ENCODE measurements around the gene AIRE. TPM values are rescaled to one million over a fixed set of nuclear protein-coding genes. Genes with fewer than 3 reads are reported as not detected.
A peak's percentile ranks its signal among the peaks of the same experiment; 100 is the strongest.

Gene AIRE
- total and polyA plus RNA-seq, 9 donors = not detected

GRCh38 chr21:44253832-44254710, 31.6 kb upstream of the AIRE start:
- H3K27me3 ChIP-seq = no peaks in the 10 kb centered on the region
- no peaks in the 10 kb centered on the region for H3K9me3 ChIP-seq
- H3K27ac ChIP-seq = no peak overlapping the region
- TF ChIP-seq CTCF (IDR thresholded peaks at IDR 0.05) = no peak
- TF ChIP-seq POLR2A (IDR thresholded peaks at IDR 0.05) = no peak
- TF ChIP-seq EP300 (IDR thresholded peaks at IDR 0.05) = no peak
- no peaks in the 10 kb centered on the region for H3K36me3 ChIP-seq
- WGBS, 3 donors = 66 to 75% (median 71%) methylated on average over 29 of the region's 29 CpGs
- H3K4me1 ChIP-seq (ENCODE audit: insufficient read depth) = no peaks in the 10 kb centered on the region
- intact Hi-C loops (cut with DNase I) = no loop called here
- peak in 2 of 5 donors; percentile 9 to 14 for DNase-seq
- H3K4me3 ChIP-seq = no peak overlapping the region

GRCh38 chr21:44255511-44255981, 30.1 kb upstream of the AIRE start:
- Histone ChIP-seq H3K27ac (no peak overlapping the region), H3K36me3 (no peaks in the 10 kb centered on the region), H3K27me3 (no peaks in the 10 kb centered on the region), H3K4me3 (no peak overlapping the region), H3K4me1 (ENCODE audit: insufficient read depth) (no peaks in the 10 kb centered on the region), H3K9me3 (peaks cover 0 to 3% of the 10 kb centered on the region in 2 donors)
- DNase-seq = peak in 1 of 5 donors; percentile 3
- WGBS, 3 donors = 63 to 67% (median 65%) methylated on average over 10 to 11 of the region's 11 CpGs
- no peak for TF ChIP-seq EP300 (IDR thresholded peaks at IDR 0.05)
- no peak for TF ChIP-seq POLR2A (IDR thresholded peaks at IDR 0.05)
- no peak for TF ChIP-seq CTCF (IDR thresholded peaks at IDR 0.05)
- intact Hi-C loops (cut with DNase I) = no loop called here

DNA sequence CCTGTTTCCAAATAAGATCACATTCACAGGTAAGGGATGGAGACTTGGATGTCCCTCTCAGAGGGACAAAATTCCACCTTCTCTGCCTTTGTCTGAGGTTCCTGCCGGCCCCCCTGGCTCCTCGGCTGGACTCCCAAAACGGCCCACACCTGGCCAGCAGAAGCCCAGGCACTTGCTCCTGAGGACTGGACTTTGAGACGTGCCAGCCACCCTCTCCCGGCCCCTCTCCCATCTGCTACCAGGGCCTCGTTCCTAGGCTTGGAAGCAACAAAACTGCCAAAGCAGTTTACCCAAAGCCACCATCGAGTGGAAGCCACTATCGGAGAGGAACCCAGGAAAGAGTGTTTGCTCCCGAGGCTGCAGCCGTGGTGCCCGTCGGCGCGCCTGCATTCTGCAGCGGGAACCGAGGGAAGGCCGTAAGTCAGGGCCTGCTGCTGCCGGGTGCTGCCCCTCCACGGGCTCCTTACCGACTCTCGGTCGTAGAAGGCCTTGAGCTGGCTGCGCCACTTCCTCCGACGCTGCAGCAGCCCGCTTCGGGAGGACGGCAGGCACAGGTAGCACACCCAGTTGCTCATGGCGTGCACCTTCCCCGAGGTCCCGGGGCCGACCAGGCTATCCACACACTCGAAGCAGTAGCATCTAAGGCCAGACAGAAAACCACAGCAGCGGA, 27.5 kb upstream of the AIRE start:
- intact Hi-C loops (cut with DNase I) = no loop called here
- Histone ChIP-seq H3K36me3 (no peaks in the 10 kb centered on the region), H3K27me3 (no peaks in the 10 kb centered on the region), H3K4me1 (ENCODE audit: insufficient read depth) (no peaks in the 10 kb centered on the region), H3K4me3 (no peak overlapping the region), H3K27ac (no peak overlapping the region), H3K9me3 (peaks cover 0 to 3% of the 10 kb centered on the region in 2 donors)
- no peak for TF ChIP-seq EP300 (IDR thresholded peaks at IDR 0.05)
- TF ChIP-seq POLR2A (IDR thresholded peaks at IDR 0.05) = no peak
- TF ChIP-seq CTCF (IDR thresholded peaks at IDR 0.05) = no peak
- no peak for DNase-seq
- 82 to 90% (median 88%) methylated on average over 34 of the region's 34 CpGs for WGBS, 3 donors

DNA sequence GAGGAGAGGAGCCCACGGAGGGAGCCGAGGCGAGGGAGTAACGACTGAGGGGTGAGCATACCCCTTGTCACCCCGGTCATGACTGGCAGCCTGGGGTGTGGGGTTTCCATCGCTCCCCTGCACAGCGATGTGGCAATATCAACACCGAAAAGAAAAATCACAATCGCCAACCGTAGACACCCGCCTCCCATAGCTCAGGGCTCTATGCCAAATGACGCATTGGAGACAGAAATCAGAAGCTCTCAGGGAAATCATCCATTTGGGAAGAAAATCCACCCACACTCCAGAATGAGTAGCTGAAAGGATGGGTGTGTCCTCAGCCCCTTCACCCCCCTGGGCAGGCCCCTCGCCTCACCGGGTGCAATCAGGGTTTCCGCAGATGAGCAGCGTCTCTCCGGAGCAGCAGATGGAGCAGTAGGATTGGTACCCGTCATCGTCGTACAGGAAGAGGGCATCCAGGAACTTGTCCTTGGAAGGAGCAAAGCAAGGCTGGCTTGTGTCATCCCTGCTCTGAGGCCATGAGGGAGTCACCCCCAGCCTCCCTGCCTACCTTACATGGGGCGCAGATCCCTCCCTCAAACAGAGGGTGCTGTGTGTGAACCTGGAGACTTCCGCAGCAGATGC, 26.5 kb upstream of the AIRE start:
- DNase-seq = no peak
- TF ChIP-seq POLR2A (IDR thresholded peaks at IDR 0.05) (no peak), CTCF (IDR thresholded peaks at IDR 0.05) (no peak), EP300 (IDR thresholded peaks at IDR 0.05) (no peak)
- Histone ChIP-seq H3K9me3 (peaks cover 0 to 3% of the 10 kb centered on the region in 2 donors), H3K36me3 (no peaks in the 10 kb centered on the region), H3K4me1 (ENCODE audit: insufficient read depth) (no peaks in the 10 kb centered on the region), H3K4me3 (no peak overlapping the region), H3K27me3 (no peaks in the 10 kb centered on the region), H3K27ac (no peak overlapping the region)
- intact Hi-C loops (cut with DNase I) = no loop called here
- WGBS, 3 donors = 71 to 85% (median 79%) methylated on average over 22 of the region's 22 CpGs

Data from ovary (tissue), 9 donors.